Nasal cavity respiratory epithelium epithelial cell of viscerocranial mucosa (primary cell): ENCODE results near the gene CD46. TPM values are rescaled to one million over a fixed set of nuclear protein-coding genes. Genes with fewer than 3 reads are reported as not detected.

Experiments used
- total RNA-seq: library from RNA; depleted of rRNA; stranded (reverse); fragments of >200 nt; gene quantifications from 2 replicates; pipeline ENCODE4 v1.2.3, GENCODE V29; 2014

Gene CD46
- 154 and 282 TPM in 2 replicates for total RNA-seq

DNA sequence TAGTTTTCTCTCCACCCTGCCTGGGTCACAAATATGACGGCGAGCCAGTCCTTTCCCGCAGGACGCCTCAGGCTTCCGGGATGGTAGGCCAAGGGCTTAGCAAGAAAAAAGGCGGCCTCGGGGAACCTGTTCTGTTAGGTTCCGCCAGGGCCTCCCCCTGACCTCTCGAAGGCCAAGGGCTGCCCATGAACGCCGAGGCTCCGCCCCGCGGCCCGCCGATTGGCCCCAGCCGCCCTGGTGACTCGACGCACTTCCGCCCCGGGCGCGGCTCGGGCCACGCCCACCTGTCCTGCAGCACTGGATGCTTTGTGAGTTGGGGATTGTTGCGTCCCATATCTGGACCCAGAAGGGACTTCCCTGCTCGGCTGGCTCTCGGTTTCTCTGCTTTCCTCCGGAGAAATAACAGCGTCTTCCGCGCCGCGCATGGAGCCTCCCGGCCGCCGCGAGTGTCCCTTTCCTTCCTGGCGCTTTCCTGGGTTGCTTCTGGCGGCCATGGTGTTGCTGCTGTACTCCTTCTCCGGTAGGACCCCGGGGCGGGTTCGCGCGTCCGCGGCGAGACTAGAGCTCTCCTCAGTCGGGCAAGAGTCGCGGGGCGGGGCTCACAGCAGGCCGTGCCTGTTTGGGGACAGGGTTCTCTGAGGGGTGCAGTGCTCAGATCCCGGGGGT lies at the start of gene CD46:
CD46 (plus strand) TSS at position 265 of the 666 bp plus-strand sequence; CDS start at position 424, 159 bp downstream.

Other genes starting within 250 kb of the CD46 start
- gene CR1L, start 106.9 kb upstream of the CD46 start, total RNA-seq = not detected in 2 replicates
- not detected in 2 replicates for gene CD34, start 159.1 kb downstream of the CD46 start, total RNA-seq